Fibroblast of lung (primary cell): ENCODE measurements around the gene TWNK. TPM values are rescaled to one million over a fixed set of nuclear protein-coding genes. Genes with fewer than 3 reads are reported as not detected.

Experiments
- DNase-seq, 2 donors: peaks; one replicate each; pipeline versions ENCODE4 v3.0.0 to v3.0.0-alpha.2; 2010; ENCODE audit warnings: low read depth in 2 of 2
- H2AFZ ChIP-seq: 2 replicates; pipeline ENCODE4 v1.5.1; 2012; ENCODE audit warnings: low read length, control low read depth, inconsistent platforms
- H3K27ac ChIP-seq: 2 replicates; pipeline ENCODE4 v1.5.1; 2011; ENCODE audit warnings: low read length, control low read depth; ENCODE audit not compliant: insufficient read depth
- H3K27me3 ChIP-seq: 2 replicates; pipeline ENCODE4 v1.5.1; 2011; ENCODE audit warnings: mild to moderate bottlenecking, low read length; ENCODE audit not compliant: control insufficient read depth, insufficient read depth
- H3K36me3 ChIP-seq: 2 replicates; pipeline ENCODE4 v1.5.1; 2011; ENCODE audit warnings: low read length; ENCODE audit not compliant: control insufficient read depth, insufficient read depth
- H3K4me1 ChIP-seq: 2 replicates; pipeline ENCODE4 v1.5.1; 2011; ENCODE audit warnings: low read length; ENCODE audit not compliant: control insufficient read depth, insufficient read depth; ENCODE audit errors: extremely low read depth
- H3K4me2 ChIP-seq: 2 replicates; pipeline ENCODE4 v1.5.1; 2011; ENCODE audit warnings: low read length, control low read depth; ENCODE audit not compliant: insufficient read depth; ENCODE audit errors: extremely low read depth
- H3K4me3 ChIP-seq, 4 experiments: fragments of 200-600 bp in 1 of 4; sonication (generic) in 1 of 4; replicated peaks in 1 of 4; 2 replicates each; pipeline ENCODE4 v1.5.1; 2011 to 2016; ENCODE audit warnings: low read length in 4 of 4, low read depth in 3 of 4, mild to moderate bottlenecking in 3 of 4, control low read depth in 2 of 4, inconsistent platforms in 1 of 4, mixed read lengths in 1 of 4; ENCODE audit not compliant: insufficient read depth in 1 of 4; ENCODE audit errors: control extremely low read depth in 1 of 4
- H3K79me2 ChIP-seq: 2 replicates; pipeline ENCODE4 v1.5.1; 2012; ENCODE audit warnings: mild to moderate bottlenecking, low read length, inconsistent platforms; ENCODE audit not compliant: control insufficient read depth, insufficient read depth
- H3K9ac ChIP-seq: 2 replicates; pipeline ENCODE4 v1.5.1; 2011; ENCODE audit warnings: mild to moderate bottlenecking, low read length, control low read depth; ENCODE audit not compliant: insufficient read depth
- H3K9me3 ChIP-seq: 2 replicates; pipeline ENCODE4 v1.5.1; 2012; ENCODE audit warnings: low read depth, low read length; ENCODE audit not compliant: control insufficient read depth, insufficient read depth
- H4K20me1 ChIP-seq: 2 replicates; pipeline ENCODE4 v1.5.1; 2011; ENCODE audit warnings: low read length; ENCODE audit not compliant: control insufficient read depth, insufficient read depth; ENCODE audit errors: extremely low read depth
- CTCF ChIP-seq, 2 donors: IDR thresholded peaks in 1 of 2; conservative IDR thresholded peaks in 1 of 2; 1 replicate in 1 of 2; 2 replicates in 1 of 2; pipeline ENCODE4 v1.5.1; 2011 to 2012; ENCODE audit warnings: low read length in 2 of 2, control low read depth in 1 of 2, inconsistent platforms in 1 of 2, low read depth in 1 of 2, mild to moderate bottlenecking in 1 of 2
- EZH2 ChIP-seq: IDR thresholded peaks from 2 replicates; pipeline ENCODE4 v1.5.1; 2012; ENCODE audit warnings: low read length, control low read depth, mild to moderate bottlenecking; ENCODE audit errors: missing control alignments
- polyA plus RNA-seq, 2 donors: library from polyadenylated mRNA; depleted of rRNA in 1 of 2; stranded (reverse) in 1 of 2; unstranded in 1 of 2; fragments of >200 nt; gene quantifications; 2 replicates each; pipeline ENCODE4 v1.2.1, GENCODE V29; 2011 to 2012; ENCODE audit warnings: missing spikeins in 1 of 2
- total RNA-seq: library from RNA; depleted of rRNA; stranded (reverse); fragments of >200 nt; gene quantifications from 2 replicates; pipeline ENCODE4 v1.2.1, GENCODE V29; 2014

Gene TWNK
- total and polyA plus RNA-seq, 2 donors (not counting 1 experiment from before 2014, with no cell fraction given), result 3.8 to 6.1 TPM

- H3K4me2 ChIP-seq, result no peak overlapping the region
- no peak overlapping the region for H3K27ac ChIP-seq
- H3K4me3 ChIP-seq, result no peak overlapping the region
- TF ChIP-seq CTCF (conservative IDR thresholded peaks at IDR 0.05 in 1 of 2, IDR thresholded peaks at IDR 0.05 in 1 of 2; ENCODE audit: low read depth in 1 of 2, low read length in 2 of 2) (no peak), EZH2 (no peak)
- H3K36me3 ChIP-seq, result peaks cover 6% of the 10 kb centered on the region
- H3K9ac ChIP-seq, result no peak overlapping the region
- no peaks in the 10 kb centered on the region for H4K20me1 ChIP-seq
- H3K4me1 ChIP-seq, result no peaks in the 10 kb centered on the region
- H3K9me3 ChIP-seq, result no peaks in the 10 kb centered on the region
- H2AFZ ChIP-seq, result no peak overlapping the region
- H3K79me2 ChIP-seq, result no peaks in the 10 kb centered on the region
- no peak for DNase-seq
- H3K27me3 ChIP-seq, result no peaks in the 10 kb centered on the region
Measured at GRCh38 chr10:100976906-100977305, 10.4 kb upstream of the TWNK start.

- H3K9me3 ChIP-seq, result no peaks in the 10 kb centered on the region
- no peak for TF ChIP-seq EZH2
- no peak for TF ChIP-seq CTCF (conservative IDR thresholded peaks at IDR 0.05 in 1 of 2, IDR thresholded peaks at IDR 0.05 in 1 of 2; ENCODE audit: low read depth in 1 of 2, low read length in 2 of 2)
- H3K4me1 ChIP-seq, result no peaks in the 10 kb centered on the region
- no peak for DNase-seq
- peaks cover 6% of the 10 kb centered on the region for H3K36me3 ChIP-seq
- no peak overlapping the region for H3K9ac ChIP-seq
- no peak overlapping the region for H3K4me2 ChIP-seq
- no peak overlapping the region for H3K4me3 ChIP-seq
- no peak overlapping the region for H3K27ac ChIP-seq
- no peaks in the 10 kb centered on the region for H4K20me1 ChIP-seq
- no peaks in the 10 kb centered on the region for H3K27me3 ChIP-seq
- no peak overlapping the region for H2AFZ ChIP-seq
- no peaks in the 10 kb centered on the region for H3K79me2 ChIP-seq
Measured at GRCh38 chr10:100977436-100977835, 9.9 kb upstream of the TWNK start.

GRCh38 chr10:100978121-100978900 is 9.0 kb upstream of the TWNK start:
- DNase-seq, result no peak
- H4K20me1 ChIP-seq, result no peaks in the 10 kb centered on the region
- no peaks in the 10 kb centered on the region for H3K79me2 ChIP-seq
- peaks cover 6% of the 10 kb centered on the region for H3K36me3 ChIP-seq
- H3K9me3 ChIP-seq, result no peaks in the 10 kb centered on the region
- TF ChIP-seq CTCF (conservative IDR thresholded peaks at IDR 0.05 in 1 of 2, IDR thresholded peaks at IDR 0.05 in 1 of 2; ENCODE audit: low read depth in 1 of 2, low read length in 2 of 2), result no peak
- no peak for TF ChIP-seq EZH2
- no peaks in the 10 kb centered on the region for H3K27me3 ChIP-seq
- no peak overlapping the region for H3K9ac ChIP-seq
- no peak overlapping the region for H3K4me3 ChIP-seq
- no peak overlapping the region for H3K4me2 ChIP-seq
- H3K4me1 ChIP-seq, result no peaks in the 10 kb centered on the region
- no peak overlapping the region for H2AFZ ChIP-seq
- H3K27ac ChIP-seq, result no peak overlapping the region
